ENCODE results near the gene CHRNA4. TPM values are rescaled to one million over a fixed set of nuclear protein-coding genes. Genes with fewer than 3 reads are reported as not detected.

CHRNA4 gene
- total RNA-seq, 1 experiment from 2014 or later = 0.11 TPM

DNA sequence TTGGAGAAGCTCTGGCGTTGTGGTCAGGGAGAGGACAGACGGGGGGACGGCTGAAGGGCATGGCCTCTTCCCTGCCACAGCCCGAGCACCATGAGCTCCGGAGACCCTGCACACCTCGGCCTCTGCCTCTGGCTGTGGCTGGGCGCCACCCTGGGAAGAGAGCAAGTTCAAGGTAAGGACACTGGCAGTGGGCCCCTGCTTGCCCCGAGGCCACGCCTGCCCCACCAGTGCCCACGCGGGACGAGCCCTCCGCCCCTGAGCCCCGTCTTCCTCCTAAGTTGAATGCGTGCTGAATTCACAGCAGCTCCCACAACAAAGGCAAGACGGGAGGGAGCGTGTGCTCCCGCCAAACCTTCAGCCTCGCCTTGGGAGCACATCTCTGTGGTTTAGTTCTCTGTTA, 66.1 kb downstream of the CHRNA4 start:
- no peaks in the 10 kb centered on the region for H3K4me1 Mint-ChIP-seq (ENCODE audit: low read depth, unreplicated experiment)
- Histone ChIP-seq H3K27me3 (replicated peaks; ENCODE audit: control insufficient read depth, insufficient read depth, low read length) (no peaks in the 10 kb centered on the region; the same call in 1 of the 2 replicates), H3K9me3 (peaks cover 7% of the 10 kb centered on the region; the same call in 1 of the 2 replicates), H3K4me1 (0 out of 2 replicates have a peak, but pooled peaks cover 5% of the 10 kb centered on the region), H3K36me3 (ENCODE audit: control insufficient read depth, insufficient read depth, low read length) (no peaks in the 10 kb centered on the region), H3K4me3 (ENCODE audit: low read depth, low read length) (no peak overlapping the region)
- no peak overlapping the region for H3K27ac Mint-ChIP-seq (ENCODE audit: unreplicated experiment)
- no peak for TF ChIP-seq CTCF (IDR thresholded peaks at IDR 0.05; ENCODE audit: insufficient read depth in 1 of 2, low read depth in 1 of 2, low read length in 1 of 2, severe bottlenecking in 1 of 2, unreplicated experiment in 1 of 2)
- ChIA-PET POLR2A (no interaction called here), CTCF (interaction anchor here (0.6 to 2.8 kb wide), 5 partner anchors 14 to 106 kb away, joined by 3 to 13 read pairs (median 4); no protein-coding TSS in a partner anchor)
- intact Hi-C loops (cut with micrococcal nuclease; ENCODE audit: unreplicated experiment) = no loop called here
- peaks cover 45% of the 10 kb centered on the region for H3K36me3 Mint-ChIP-seq (ENCODE audit: insufficient read depth, unreplicated experiment)
- H3K4me3 Mint-ChIP-seq (ENCODE audit: unreplicated experiment) = no peak overlapping the region
- BruUV-seq (replicated peaks) = no TSS peak
- H3K9me3 Mint-ChIP-seq (ENCODE audit: unreplicated experiment) = no peaks in the 10 kb centered on the region
- DNase-seq = no peak
- H3K27me3 Mint-ChIP-seq (ENCODE audit: insufficient read depth, unreplicated experiment) = peaks cover 12% of the 10 kb centered on the region

DNA sequence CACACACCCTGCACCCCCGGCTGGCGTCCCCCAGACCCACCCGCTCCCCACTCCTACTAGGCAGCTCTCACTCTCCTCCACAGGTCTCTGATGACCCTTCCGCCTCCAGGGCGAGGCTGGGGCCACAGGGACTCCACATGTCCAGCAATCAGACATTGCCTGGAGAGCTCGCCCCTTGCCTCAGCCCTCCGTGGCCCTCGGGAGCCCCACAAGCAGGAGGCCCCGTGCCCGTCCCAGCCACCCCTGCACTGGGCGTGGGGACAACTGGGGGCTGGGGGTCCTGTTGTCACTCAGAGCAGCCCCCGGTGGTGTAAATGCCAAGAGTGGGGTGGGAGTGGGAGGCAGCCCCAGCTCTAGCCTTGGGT, 66.6 kb downstream of the CHRNA4 start:
- Mint-ChIP-seq H3K9me3 (ENCODE audit: unreplicated experiment) (no peaks in the 10 kb centered on the region), H3K36me3 (ENCODE audit: insufficient read depth, unreplicated experiment) (peaks cover 50% of the 10 kb centered on the region), H3K4me1 (ENCODE audit: low read depth, unreplicated experiment) (no peaks in the 10 kb centered on the region), H3K27me3 (ENCODE audit: insufficient read depth, unreplicated experiment) (peaks cover 11% of the 10 kb centered on the region), H3K27ac (ENCODE audit: unreplicated experiment) (no peak overlapping the region), H3K4me3 (ENCODE audit: unreplicated experiment) (no peak overlapping the region)
- DNase-seq = no peak
- H3K27me3 ChIP-seq (replicated peaks; ENCODE audit: control insufficient read depth, insufficient read depth, low read length) = no peaks in the 10 kb centered on the region
- 0 out of 2 replicates have a peak, but pooled peaks cover 7% of the 10 kb centered on the region for H3K9me3 ChIP-seq
- POLR2A ChIA-PET = no interaction called here
- CTCF ChIA-PET = interaction anchor here (0.6 to 2.8 kb wide), 5 partner anchors 15 to 107 kb away, joined by 3 to 13 read pairs (median 4); no protein-coding TSS in a partner anchor
- intact Hi-C loops (cut with micrococcal nuclease; ENCODE audit: unreplicated experiment) = loop anchor here (5.0 kb wide), 1 partner anchor 112 kb away; no protein-coding TSS in a partner anchor
- no peak for TF ChIP-seq CTCF (IDR thresholded peaks at IDR 0.05; ENCODE audit: insufficient read depth in 1 of 2, low read depth in 1 of 2, low read length in 1 of 2, severe bottlenecking in 1 of 2, unreplicated experiment in 1 of 2)
- no peaks in the 10 kb centered on the region for H3K36me3 ChIP-seq (ENCODE audit: control insufficient read depth, insufficient read depth, low read length)
- H3K4me1 ChIP-seq = 0 out of 2 replicates have a peak, but pooled peaks cover 5% of the 10 kb centered on the region
- H3K4me3 ChIP-seq (ENCODE audit: low read depth, low read length) = no peak overlapping the region
- BruUV-seq (replicated peaks) = no TSS peak

DNA sequence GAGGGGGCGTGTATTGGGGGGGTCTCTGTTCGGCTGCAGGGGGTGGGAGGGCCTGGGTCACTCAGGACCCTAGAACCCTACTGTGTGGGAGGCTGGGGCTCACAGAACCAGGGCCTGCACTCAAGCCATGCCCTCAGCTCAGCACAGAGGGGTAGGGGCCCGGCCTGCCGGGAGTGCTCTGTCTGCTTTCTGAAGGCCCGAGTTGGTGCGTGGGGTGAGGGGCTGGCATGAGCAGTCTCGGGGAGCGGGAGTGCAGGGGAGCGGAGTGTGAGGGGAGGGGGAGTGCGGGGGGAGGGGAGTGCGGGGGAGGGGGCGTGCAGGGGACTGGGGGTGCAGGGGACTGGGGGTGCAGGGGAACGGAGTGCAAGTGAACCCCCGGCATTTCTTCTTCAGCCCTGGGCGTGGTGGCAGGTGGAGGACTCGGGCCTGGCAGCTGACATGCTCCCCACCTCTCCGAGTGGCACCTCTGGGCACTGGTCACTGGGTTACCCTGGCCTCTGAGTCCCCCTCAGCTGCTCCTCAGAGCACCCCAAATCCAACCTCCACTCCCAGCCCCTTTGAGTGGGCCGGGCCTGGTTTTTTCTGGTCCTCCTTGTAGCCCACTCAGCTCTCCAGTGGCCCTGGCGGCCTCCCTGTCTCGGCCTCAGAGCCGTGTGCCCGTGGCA, 67.1 kb downstream of the CHRNA4 start:
- H3K27me3 ChIP-seq (replicated peaks; ENCODE audit: control insufficient read depth, insufficient read depth, low read length) = no peaks in the 10 kb centered on the region
- H3K27me3 Mint-ChIP-seq (ENCODE audit: insufficient read depth, unreplicated experiment) = peaks cover 6% of the 10 kb centered on the region
- POLR2A ChIA-PET = no interaction called here

More for the DNA sequence above, 67.1 kb downstream of the CHRNA4 start:
- Histone ChIP-seq H3K9me3 (0 out of 2 replicates have a peak, but pooled peaks cover 1% of the 10 kb centered on the region), H3K4me3 (ENCODE audit: low read depth, low read length) (no peak overlapping the region), H3K4me1 (0 out of 2 replicates have a peak, but pooled peaks cover 5% of the 10 kb centered on the region), H3K36me3 (ENCODE audit: control insufficient read depth, insufficient read depth, low read length) (no peaks in the 10 kb centered on the region)
- intact Hi-C loops (cut with micrococcal nuclease; ENCODE audit: unreplicated experiment) = loop anchor here (5.0 kb wide), 1 partner anchor 112 kb away; no protein-coding TSS in a partner anchor
- Mint-ChIP-seq H3K36me3 (ENCODE audit: insufficient read depth, unreplicated experiment) (peaks cover 55% of the 10 kb centered on the region), H3K4me3 (ENCODE audit: unreplicated experiment) (no peak overlapping the region), H3K27ac (ENCODE audit: unreplicated experiment) (no peak overlapping the region), H3K9me3 (ENCODE audit: unreplicated experiment) (no peaks in the 10 kb centered on the region), H3K4me1 (ENCODE audit: low read depth, unreplicated experiment) (no peaks in the 10 kb centered on the region)
- no peak for DNase-seq
- BruUV-seq (replicated peaks) = no TSS peak
- CTCF ChIA-PET = interaction anchor here (1.0 to 2.8 kb wide), 3 partner anchors 15 to 88 kb away, joined by 4 to 13 read pairs (median 7); no protein-coding TSS in a partner anchor
- no peak for TF ChIP-seq CTCF (IDR thresholded peaks at IDR 0.05; ENCODE audit: insufficient read depth in 1 of 2, low read depth in 1 of 2, low read length in 1 of 2, severe bottlenecking in 1 of 2, unreplicated experiment in 1 of 2)
